ENCODE results near the gene NDUFAB1. TPM values are rescaled to one million over a fixed set of nuclear protein-coding genes. Genes with fewer than 3 reads are reported as not detected.

Gene NDUFAB1
- total and polyA plus RNA-seq, 2 of the 13 experiments (the other 11 are each of a cell fraction or from before 2014, with no cell fraction given), result 221 to 601 TPM

- no peak for TF ChIP-seq LRRFIP1 (CRISPR knock-in tag; conservative IDR thresholded peaks at IDR 0.05)
- TF ChIP-seq ZBTB8A (CRISPR knock-in tag; IDR thresholded peaks at IDR 0.05; ENCODE audit: borderline replicate concordance, low read depth), result peak; percentile 82; the same call in 1 of the 2 replicates
- peak; percentile 100 for TF ChIP-seq ZBTB3 (CRISPR knock-in tag; IDR thresholded peaks at IDR 0.05; ENCODE audit: borderline replicate concordance, low read depth)
- TF ChIP-seq SOX13 (IDR thresholded peaks at IDR 0.05), result peak; percentile 85
- TF ChIP-seq SOX13 (CRISPR knock-in tag; conservative IDR thresholded peaks at IDR 0.05 in 1 of 2, IDR thresholded peaks at IDR 0.05 in 1 of 2), result peak in 1 of 2 experiments; percentile 99; a peak in 2 of 4 replicates
- TF ChIP-seq SMAD3 (CRISPR knock-in tag; IDR thresholded peaks at IDR 0.05), result peak; percentile 100
- TF ChIP-seq KDM4B (CRISPR knock-in tag; IDR thresholded peaks at IDR 0.05), result peak; percentile 99
- TF ChIP-seq MYNN (CRISPR knock-in tag; IDR thresholded peaks at IDR 0.05; ENCODE audit: low read depth), result no peak
- TF ChIP-seq ZNF816 (CRISPR knock-in tag; IDR thresholded peaks at IDR 0.05; ENCODE audit: borderline replicate concordance), result peak; percentile 94
- peak; percentile 85 for TF ChIP-seq ZBTB33 (CRISPR knock-in tag; IDR thresholded peaks at IDR 0.05)
- TF ChIP-seq HOXA3 (CRISPR knock-in tag; IDR thresholded peaks at IDR 0.05), result peak; percentile 94
- no peak; the same call in none of the 2 replicates for TF ChIP-seq ZMYM3 (CRISPR knock-in tag; IDR thresholded peaks at IDR 0.05)
- peak; percentile 73 for TF ChIP-seq ATF7 (IDR thresholded peaks at IDR 0.05)
- peak; percentile 86; the same call in 1 of the 2 replicates for TF ChIP-seq ATF7 (CRISPR knock-in tag; IDR thresholded peaks at IDR 0.05)
- TF ChIP-seq SRF (IDR thresholded peaks at IDR 0.05; ENCODE audit: low read depth, low read length), result no peak
- no peak for TF ChIP-seq ZBTB46 (CRISPR knock-in tag; IDR thresholded peaks at IDR 0.05; ENCODE audit: borderline replicate concordance)
- no peak for TF ChIP-seq ATF5 (CRISPR knock-in tag; IDR thresholded peaks at IDR 0.05; ENCODE audit: low read depth)
- peak; percentile 81 for TF ChIP-seq ZBTB43 (CRISPR knock-in tag; conservative IDR thresholded peaks at IDR 0.05)
- TF ChIP-seq AHR (CRISPR knock-in tag; IDR thresholded peaks at IDR 0.05), result peak; percentile 6; the same call in 1 of the 2 replicates
- TF ChIP-seq ZSCAN29 (CRISPR knock-in tag; conservative IDR thresholded peaks at IDR 0.05), result 0 out of 2 replicates have a peak, but pooled peaks have one; percentile 73
- peak; percentile 37; the same call in 1 of the 2 replicates for TF ChIP-seq ZNF124 (CRISPR knock-in tag; IDR thresholded peaks at IDR 0.05)
Observed at GRCh38 chr16:23539984-23540816, 55.9 kb downstream of the NDUFAB1 start (continued).

Data from HepG2 (cell line).